Esophagus (tissue), 2 donors: ENCODE data around the gene YIF1A. TPM values are rescaled to one million over a fixed set of nuclear protein-coding genes. Genes with fewer than 3 reads are reported as not detected.
"Not testable (repeated sequence)": the region's sequence is repeated elsewhere in the genome, so short reads cannot be mapped to it uniquely, and the experiment has no call there.

ENCODE experiments used
- H3K27ac ChIP-seq, 2 donors: one replicate each; pipeline ENCODE4 v1.5.1; 2013; ENCODE audit warnings: low read depth in 2 of 2, mild to moderate bottlenecking in 2 of 2, inconsistent platforms in 1 of 2, low read length in 1 of 2, moderate library complexity in 1 of 2
- H3K27me3 ChIP-seq, 2 donors: one replicate each; pipeline ENCODE4 v1.6.1; 2013; ENCODE audit warnings: low read length in 2 of 2, control low read depth in 1 of 2, mild to moderate bottlenecking in 1 of 2; ENCODE audit not compliant: insufficient read depth in 2 of 2, control insufficient read depth in 1 of 2
- H3K36me3 ChIP-seq, 2 donors: one replicate each; pipeline ENCODE4 v1.6.1; 2013; ENCODE audit warnings: low read length in 1 of 2; ENCODE audit not compliant: control insufficient read depth in 2 of 2, insufficient read depth in 2 of 2
- H3K4me1 ChIP-seq, 2 donors: one replicate each; pipeline ENCODE4 v1.6.1; 2013; ENCODE audit warnings: low read length in 1 of 2; ENCODE audit not compliant: control insufficient read depth in 2 of 2, insufficient read depth in 2 of 2
- H3K4me3 ChIP-seq, 2 donors: one replicate each; pipeline ENCODE4 v1.5.1; 2013; ENCODE audit warnings: low read length in 2 of 2, mild to moderate bottlenecking in 2 of 2, low read depth in 1 of 2, moderate library complexity in 1 of 2
- H3K9me3 ChIP-seq, 2 donors: one replicate each; pipeline ENCODE4 v1.6.1; 2013; ENCODE audit warnings: mild to moderate bottlenecking in 2 of 2, low read depth in 1 of 2, low read length in 1 of 2, moderate library complexity in 1 of 2; ENCODE audit not compliant: control insufficient read depth in 2 of 2, insufficient read depth in 1 of 2
- WGBS, 2 donors: extraction: QIAGEN DNeasy Blood & Tissue Kit; methylation state at CpG; one replicate each; pipeline ENCODE4 v1.1.7; 2013; 5-methylcytosine and 5-hydroxymethylcytosine counted together
- polyA plus RNA-seq, 2 donors: library from polyadenylated mRNA; stranded (reverse); fragments of 200-250 nt; gene quantifications; one replicate each; pipeline ENCODE4 v1.2.3, GENCODE V29; 2013
- donor health status: healthy with polysubstance abuse.
- donor health status: Bipolar disorder and iron deficiency.

Gene YIF1A
- polyA plus RNA-seq, 2 donors = 51.6 to 63.1 TPM

- Histone ChIP-seq H3K4me1 (peaks cover 5 to 7% of the 10 kb centered on the region in 2 donors), H3K36me3 (peaks cover 0 to 19% of the 10 kb centered on the region in 2 donors), H3K27ac (no peak overlapping the region), H3K27me3 (no peaks in the 10 kb centered on the region), H3K9me3 (no peaks in the 10 kb centered on the region), H3K4me3 (no peak overlapping the region)
- WGBS, 2 donors = 74 to 78% methylated on average over 14 of the region's 14 CpGs
Measured at GRCh38 chr11:66280428-66280827, 8.5 kb downstream of the YIF1A start.

GRCh38 chr11:66279092-66279734, 9.7 kb downstream of the YIF1A start:
- Histone ChIP-seq H3K27ac (no peak overlapping the region), H3K27me3 (no peaks in the 10 kb centered on the region), H3K36me3 (peaks cover 3 to 20% of the 10 kb centered on the region in 2 donors), H3K4me3 (no peak overlapping the region), H3K4me1 (peaks cover 5 to 7% of the 10 kb centered on the region in 2 donors), H3K9me3 (no peaks in the 10 kb centered on the region)
- 72% methylated on average over 15 of the region's 15 CpGs for WGBS, 2 donors

- no peaks in the 10 kb centered on the region for H3K27me3 ChIP-seq
- H3K9me3 ChIP-seq = no peaks in the 10 kb centered on the region
- peaks cover 5 to 7% of the 10 kb centered on the region in 2 donors for H3K4me1 ChIP-seq
- peak overlapping the region in 1 of 2 donors; percentile 32 for H3K4me3 ChIP-seq
- H3K36me3 ChIP-seq = peaks cover 10 to 26% of the 10 kb centered on the region in 2 donors
- WGBS, 2 donors = 1 to 3% methylated on average over 19 to 45 of the region's 45 CpGs
- no peak overlapping the region for H3K27ac ChIP-seq
Measured at GRCh38 chr11:66278363-66279091, 10.4 kb downstream of the YIF1A start.

GRCh38 chr11:66277471-66278362, 11.2 kb downstream of the YIF1A start, which contains the start of gene CNIH2:
Gene CNIH2, plus strand, starts transcription at chr11:66278175. Its CDS starts 282 bp downstream, at chr11:66278457.
- peak within 1 kb of the TSS in 1 of 2 donors; percentile 32 for H3K4me3 ChIP-seq
- 4 to 5% methylated on average over 57 to 84 of the region's 84 CpGs for WGBS, 2 donors
- H3K9me3 ChIP-seq = no peaks in the 10 kb centered on the region
- H3K36me3 ChIP-seq = peaks cover 18 to 34% of the 10 kb centered on the region in 2 donors
- H3K27ac ChIP-seq = peak within 1 kb of the TSS in 1 of 2 donors; percentile 3
- peaks cover 5 to 7% of the 10 kb centered on the region in 2 donors for H3K4me1 ChIP-seq
- no peaks in the 10 kb centered on the region for H3K27me3 ChIP-seq

- not testable (repeated sequence) for H3K27ac ChIP-seq, H3K4me3 ChIP-seq, H3K4me1 ChIP-seq, H3K27me3 ChIP-seq, H3K9me3 ChIP-seq
- 59 to 73% methylated on average over 4 of the region's 4 CpGs for WGBS, 2 donors
- H3K36me3 ChIP-seq = peaks cover 18 to 40% of the 10 kb centered on the region in 2 donors
Measured at GRCh38 chr11:66277064-66277463, 11.9 kb downstream of the YIF1A start.

GRCh38 chr11:66276619-66277018, 12.3 kb downstream of the YIF1A start:
- H3K36me3 ChIP-seq = peaks cover 22 to 45% of the 10 kb centered on the region in 2 donors
- H3K9me3 ChIP-seq, H3K27me3 ChIP-seq, H3K4me1 ChIP-seq, H3K27ac ChIP-seq, H3K4me3 ChIP-seq: not testable (repeated sequence)
- WGBS, 2 donors = 83 to 85% methylated on average over 13 of the region's 13 CpGs

- Histone ChIP-seq H3K4me3 (no peak overlapping the region), H3K27ac (no peak overlapping the region), H3K4me1 (peaks cover 4 to 5% of the 10 kb centered on the region in 2 donors), H3K27me3 (no peaks in the 10 kb centered on the region), H3K9me3 (no peaks in the 10 kb centered on the region), H3K36me3 (peaks cover 22 to 45% of the 10 kb centered on the region in 2 donors)
- 81 to 83% methylated on average over 14 of the region's 14 CpGs for WGBS, 2 donors
Measured at GRCh38 chr11:66275984-66276612, 12.8 kb downstream of the YIF1A start.

- 89% methylated on average over 8 of the region's 8 CpGs for WGBS, 2 donors
- H3K27me3 ChIP-seq = no peaks in the 10 kb centered on the region
- H3K36me3 ChIP-seq = peaks cover 22 to 47% of the 10 kb centered on the region in 2 donors
- H3K4me1 ChIP-seq = peaks cover 4 to 5% of the 10 kb centered on the region in 2 donors
- no peak overlapping the region for H3K4me3 ChIP-seq
- no peak overlapping the region for H3K27ac ChIP-seq
- no peaks in the 10 kb centered on the region for H3K9me3 ChIP-seq
Measured at GRCh38 chr11:66275396-66275795, 13.5 kb downstream of the YIF1A start.

- Histone ChIP-seq H3K4me1 (peaks cover 4 to 5% of the 10 kb centered on the region in 2 donors), H3K27ac (no peak overlapping the region), H3K27me3 (no peaks in the 10 kb centered on the region), H3K9me3 (no peaks in the 10 kb centered on the region), H3K36me3 (peaks cover 22 to 49% of the 10 kb centered on the region in 2 donors), H3K4me3 (no peak overlapping the region)
- 27 to 71% methylated on average over 1 of the region's 1 CpG for WGBS, 2 donors
Measured at GRCh38 chr11:66274219-66274618, 14.7 kb downstream of the YIF1A start.
